HL-60 (cell line): Measurements from ENCODE around the gene WDR90.
A peak's percentile ranks its signal among the peaks of the same experiment; 100 is the strongest.
"Not testable (repeated sequence)": the region's sequence is repeated elsewhere in the genome, so short reads cannot be mapped to it uniquely, and the experiment has no call there.

Experiments used
- DNase-seq, 2 experiments: peaks; one replicate each; pipeline ENCODE4 v3.0.0-alpha.2; 2010 to 2020; ENCODE audit warnings: low read depth in 1 of 2, low spot score in 1 of 2
- H3K27ac ChIP-seq: fragments of 250-450 bp; sonication (Bioruptor Pico); replicated peaks from 2 replicates; pipeline ENCODE4 v1.5.1; 2020; ENCODE audit warnings: mild to moderate bottlenecking, moderate library complexity
- H3K27me3 ChIP-seq: fragments of 250-450 bp; sonication (Bioruptor Pico); 2 replicates; pipeline ENCODE4 v1.5.1; 2021; ENCODE audit warnings: mild to moderate bottlenecking, moderate library complexity; ENCODE audit not compliant: insufficient read depth, poor library complexity, severe bottlenecking
- H3K4me3 ChIP-seq: replicated peaks from 2 replicates; pipeline ENCODE4 v1.5.1; 2011; ENCODE audit warnings: mild to moderate bottlenecking, control low read depth, low read length; ENCODE audit not compliant: insufficient read depth
- GABPA ChIP-seq: IDR thresholded peaks from 2 replicates; pipeline ENCODE4 v1.6.1; 2012; ENCODE audit warnings: low read depth
- POLR2AphosphoS5 ChIP-seq: IDR thresholded peaks from 2 replicates; pipeline ENCODE4 v1.6.1; 2012; ENCODE audit warnings: low read depth
- SPI1 ChIP-seq: IDR thresholded peaks from 2 replicates; pipeline ENCODE4 v1.6.1; 2012; ENCODE audit warnings: low read depth, mild to moderate bottlenecking, borderline replicate concordance
- TF ChIP-seq, protein P1 (sequence below): IDR thresholded peaks from one replicate; pipeline ENCODE4 v1.5.1; 2011; ENCODE audit warnings: low read length, control low read depth, inconsistent platforms; ENCODE audit not compliant: insufficient read depth
- TF ChIP-seq, protein P2 (sequence below): IDR thresholded peaks from 2 replicates; pipeline ENCODE4 v1.6.1; 2012; ENCODE audit warnings: low read depth; ENCODE audit not compliant: insufficient replicate concordance

WDR90 gene

DNA sequence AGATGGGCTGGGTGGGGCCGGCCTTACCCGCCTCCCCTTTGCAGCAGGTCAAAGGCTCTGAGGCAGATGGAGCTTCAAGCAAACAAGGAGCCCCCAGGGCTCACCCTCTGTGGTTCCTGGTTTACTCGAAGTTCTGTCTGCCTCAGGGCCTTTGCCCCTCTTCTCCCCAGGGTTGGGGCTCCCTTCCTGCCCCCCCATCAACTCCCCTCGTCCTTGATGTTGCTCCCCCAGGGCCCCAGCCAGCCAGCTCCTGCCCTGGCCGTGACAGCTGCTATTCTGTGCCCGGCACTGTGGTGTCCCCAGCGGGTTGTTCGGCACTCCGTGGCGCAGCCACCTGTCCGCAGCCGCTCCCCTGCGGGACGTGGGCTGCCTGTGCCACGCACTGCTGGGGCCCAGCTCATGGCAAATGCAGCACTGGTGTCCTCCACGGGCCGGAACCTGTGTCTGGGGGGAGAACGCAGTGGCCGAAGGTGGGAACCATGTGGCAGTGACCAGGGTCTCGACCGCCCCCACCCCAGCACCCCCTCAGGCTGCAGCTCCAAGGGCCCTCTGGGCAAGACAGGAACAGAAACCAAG, 61.4 kb downstream of the WDR90 start:
- Histone ChIP-seq H3K27ac (no peak overlapping the region), H3K4me3 (no peak overlapping the region), H3K27me3 (peaks cover 41% of the 10 kb centered on the region)
- TF ChIP-seq SPI1 (no peak), POLR2AphosphoS5 (no peak), GABPA (no peak)
- TF ChIP-seq, protein P1, sequence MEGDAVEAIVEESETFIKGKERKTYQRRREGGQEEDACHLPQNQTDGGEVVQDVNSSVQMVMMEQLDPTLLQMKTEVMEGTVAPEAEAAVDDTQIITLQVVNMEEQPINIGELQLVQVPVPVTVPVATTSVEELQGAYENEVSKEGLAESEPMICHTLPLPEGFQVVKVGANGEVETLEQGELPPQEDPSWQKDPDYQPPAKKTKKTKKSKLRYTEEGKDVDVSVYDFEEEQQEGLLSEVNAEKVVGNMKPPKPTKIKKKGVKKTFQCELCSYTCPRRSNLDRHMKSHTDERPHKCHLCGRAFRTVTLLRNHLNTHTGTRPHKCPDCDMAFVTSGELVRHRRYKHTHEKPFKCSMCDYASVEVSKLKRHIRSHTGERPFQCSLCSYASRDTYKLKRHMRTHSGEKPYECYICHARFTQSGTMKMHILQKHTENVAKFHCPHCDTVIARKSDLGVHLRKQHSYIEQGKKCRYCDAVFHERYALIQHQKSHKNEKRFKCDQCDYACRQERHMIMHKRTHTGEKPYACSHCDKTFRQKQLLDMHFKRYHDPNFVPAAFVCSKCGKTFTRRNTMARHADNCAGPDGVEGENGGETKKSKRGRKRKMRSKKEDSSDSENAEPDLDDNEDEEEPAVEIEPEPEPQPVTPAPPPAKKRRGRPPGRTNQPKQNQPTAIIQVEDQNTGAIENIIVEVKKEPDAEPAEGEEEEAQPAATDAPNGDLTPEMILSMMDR: no peak
- TF ChIP-seq, protein P2, sequence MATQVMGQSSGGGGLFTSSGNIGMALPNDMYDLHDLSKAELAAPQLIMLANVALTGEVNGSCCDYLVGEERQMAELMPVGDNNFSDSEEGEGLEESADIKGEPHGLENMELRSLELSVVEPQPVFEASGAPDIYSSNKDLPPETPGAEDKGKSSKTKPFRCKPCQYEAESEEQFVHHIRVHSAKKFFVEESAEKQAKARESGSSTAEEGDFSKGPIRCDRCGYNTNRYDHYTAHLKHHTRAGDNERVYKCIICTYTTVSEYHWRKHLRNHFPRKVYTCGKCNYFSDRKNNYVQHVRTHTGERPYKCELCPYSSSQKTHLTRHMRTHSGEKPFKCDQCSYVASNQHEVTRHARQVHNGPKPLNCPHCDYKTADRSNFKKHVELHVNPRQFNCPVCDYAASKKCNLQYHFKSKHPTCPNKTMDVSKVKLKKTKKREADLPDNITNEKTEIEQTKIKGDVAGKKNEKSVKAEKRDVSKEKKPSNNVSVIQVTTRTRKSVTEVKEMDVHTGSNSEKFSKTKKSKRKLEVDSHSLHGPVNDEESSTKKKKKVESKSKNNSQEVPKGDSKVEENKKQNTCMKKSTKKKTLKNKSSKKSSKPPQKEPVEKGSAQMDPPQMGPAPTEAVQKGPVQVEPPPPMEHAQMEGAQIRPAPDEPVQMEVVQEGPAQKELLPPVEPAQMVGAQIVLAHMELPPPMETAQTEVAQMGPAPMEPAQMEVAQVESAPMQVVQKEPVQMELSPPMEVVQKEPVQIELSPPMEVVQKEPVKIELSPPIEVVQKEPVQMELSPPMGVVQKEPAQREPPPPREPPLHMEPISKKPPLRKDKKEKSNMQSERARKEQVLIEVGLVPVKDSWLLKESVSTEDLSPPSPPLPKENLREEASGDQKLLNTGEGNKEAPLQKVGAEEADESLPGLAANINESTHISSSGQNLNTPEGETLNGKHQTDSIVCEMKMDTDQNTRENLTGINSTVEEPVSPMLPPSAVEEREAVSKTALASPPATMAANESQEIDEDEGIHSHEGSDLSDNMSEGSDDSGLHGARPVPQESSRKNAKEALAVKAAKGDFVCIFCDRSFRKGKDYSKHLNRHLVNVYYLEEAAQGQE: no peak
- no peak for DNase-seq

DNA sequence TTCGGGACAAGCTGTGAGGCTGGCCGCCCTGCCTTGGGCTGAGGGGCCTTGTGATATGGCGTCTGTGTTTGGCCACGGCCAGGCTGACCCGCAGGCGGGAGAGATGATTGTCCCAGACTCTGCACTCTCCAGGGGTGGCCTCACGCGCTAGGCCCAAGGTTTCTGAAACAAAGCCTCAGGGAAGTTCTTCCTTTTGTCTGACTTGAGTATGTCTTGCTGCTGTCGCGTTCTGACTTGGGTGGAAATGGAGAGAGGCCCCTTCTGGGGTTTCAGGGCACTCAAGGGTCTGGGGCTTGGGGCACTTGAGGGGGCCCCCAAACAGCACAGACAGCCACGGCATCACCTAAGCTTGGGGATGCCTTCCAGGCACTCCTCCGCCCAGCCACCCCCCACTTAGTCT, 61.9 kb downstream of the WDR90 start:
- peaks cover 43% of the 10 kb centered on the region for H3K27me3 ChIP-seq
- DNase-seq: no peak
- no peak overlapping the region for H3K4me3 ChIP-seq

DNA sequence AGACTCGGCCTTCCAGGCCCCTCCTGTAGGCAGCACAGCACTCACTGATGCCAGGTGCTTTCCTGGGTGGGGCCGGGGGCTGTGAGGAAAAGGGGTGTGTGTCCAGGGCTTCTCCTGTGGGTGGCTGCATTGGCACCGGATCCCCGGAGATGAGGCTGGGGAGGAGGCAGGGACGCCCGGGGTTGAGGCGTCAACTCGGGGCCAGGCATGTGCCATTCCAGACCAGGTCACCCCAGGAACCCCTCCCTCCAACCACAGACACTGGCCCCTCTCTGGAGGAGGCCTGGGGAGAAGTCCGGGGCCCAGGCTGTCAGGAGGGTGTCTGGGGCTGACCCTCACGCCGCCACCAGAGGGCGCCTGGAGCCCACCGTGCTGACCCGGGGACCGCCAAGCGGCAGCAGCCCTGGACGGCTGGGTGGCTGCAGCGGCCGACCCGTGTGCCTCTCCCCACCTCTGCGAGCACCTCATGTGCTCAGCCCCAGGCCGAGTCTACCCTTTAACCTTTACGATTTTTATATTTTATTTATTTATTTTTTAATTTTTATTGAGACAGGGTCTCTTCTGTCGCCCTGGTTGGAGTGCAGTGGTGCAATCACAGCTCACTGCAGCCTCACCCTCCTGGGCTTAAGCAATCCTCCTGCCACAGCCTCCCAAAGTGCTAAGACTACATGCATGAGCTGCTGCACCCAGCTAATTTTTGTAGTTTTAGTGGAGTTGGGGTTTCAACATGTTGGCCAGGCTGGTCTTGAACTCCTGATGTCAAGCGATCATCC, 62.6 kb downstream of the WDR90 start:
- Histone ChIP-seq H3K27ac (no peak overlapping the region), H3K4me3 (no peak overlapping the region), H3K27me3 (peaks cover 40% of the 10 kb centered on the region)
- peak in 1 of 2 experiments; percentile 71 for DNase-seq
- TF ChIP-seq, protein P1: peak; percentile 59
- no peak for TF ChIP-seq SPI1
- TF ChIP-seq, protein P2: no peak

More for the DNA sequence above, 61.9 kb downstream of the WDR90 start:
- TF ChIP-seq, protein P1: no peak
- TF ChIP-seq, protein P2: no peak
- TF ChIP-seq GABPA: no peak
- TF ChIP-seq SPI1: no peak
- no peak for TF ChIP-seq POLR2AphosphoS5
- H3K27ac ChIP-seq: no peak overlapping the region

DNA sequence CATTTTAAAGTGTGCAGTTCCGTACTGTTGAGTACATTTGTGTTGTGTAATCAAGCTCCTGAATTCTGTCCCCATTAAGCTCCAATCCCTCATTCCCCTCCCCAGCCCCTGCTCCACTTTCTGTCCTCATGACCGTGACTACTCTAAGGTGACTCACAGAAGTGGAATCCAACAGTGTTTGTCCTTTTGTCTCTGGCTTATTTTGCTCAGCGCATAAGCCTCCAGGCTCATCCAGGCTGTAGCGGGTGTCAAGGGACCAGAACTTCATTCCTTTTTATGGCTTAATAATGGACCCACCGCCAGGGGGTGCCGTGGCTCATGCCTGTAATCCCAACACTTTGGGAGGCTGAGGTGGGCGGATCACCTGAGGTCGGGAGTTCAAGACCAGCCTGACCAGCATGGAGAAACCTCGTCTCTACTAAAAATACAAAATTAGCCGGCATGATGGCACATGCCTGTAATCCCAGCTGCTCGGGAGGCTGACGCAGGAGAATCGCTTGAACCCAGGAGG, 63.6 kb downstream of the WDR90 start:
- peaks cover 34% of the 10 kb centered on the region for H3K27me3 ChIP-seq
- DNase-seq: peak in 1 of 2 experiments; percentile 54
- H3K27ac ChIP-seq, H3K4me3 ChIP-seq: not testable (repeated sequence)
